ENCODE measurements around the gene THSD7A. TPM values are rescaled to one million over a fixed set of nuclear protein-coding genes. Genes with fewer than 3 reads are reported as not detected.
"Not testable (repeated sequence)": the region's sequence is repeated elsewhere in the genome, so short reads cannot be mapped to it uniquely, and the experiment has no call there.

THSD7A gene
- total and polyA plus RNA-seq, 8 donors = 3.7 to 20.8 (median 17.8) TPM

GRCh38 chr7:11533229-11533820 is 298.7 kb downstream of the THSD7A start:
- H3K36me3 ChIP-seq = no peaks in the 10 kb centered on the region
- ATAC-seq (no peak), DNase-seq (no peak)
- intact Hi-C loops (cut with DNase I) = no loop called here
- H3K4me1 ChIP-seq = no peaks in the 10 kb centered on the region
- TF ChIP-seq, protein P1, sequence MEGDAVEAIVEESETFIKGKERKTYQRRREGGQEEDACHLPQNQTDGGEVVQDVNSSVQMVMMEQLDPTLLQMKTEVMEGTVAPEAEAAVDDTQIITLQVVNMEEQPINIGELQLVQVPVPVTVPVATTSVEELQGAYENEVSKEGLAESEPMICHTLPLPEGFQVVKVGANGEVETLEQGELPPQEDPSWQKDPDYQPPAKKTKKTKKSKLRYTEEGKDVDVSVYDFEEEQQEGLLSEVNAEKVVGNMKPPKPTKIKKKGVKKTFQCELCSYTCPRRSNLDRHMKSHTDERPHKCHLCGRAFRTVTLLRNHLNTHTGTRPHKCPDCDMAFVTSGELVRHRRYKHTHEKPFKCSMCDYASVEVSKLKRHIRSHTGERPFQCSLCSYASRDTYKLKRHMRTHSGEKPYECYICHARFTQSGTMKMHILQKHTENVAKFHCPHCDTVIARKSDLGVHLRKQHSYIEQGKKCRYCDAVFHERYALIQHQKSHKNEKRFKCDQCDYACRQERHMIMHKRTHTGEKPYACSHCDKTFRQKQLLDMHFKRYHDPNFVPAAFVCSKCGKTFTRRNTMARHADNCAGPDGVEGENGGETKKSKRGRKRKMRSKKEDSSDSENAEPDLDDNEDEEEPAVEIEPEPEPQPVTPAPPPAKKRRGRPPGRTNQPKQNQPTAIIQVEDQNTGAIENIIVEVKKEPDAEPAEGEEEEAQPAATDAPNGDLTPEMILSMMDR (IDR thresholded peaks at IDR 0.05) = no peak
- no peaks in the 10 kb centered on the region for H3K27me3 ChIP-seq
- peaks cover 0 to 1% of the 10 kb centered on the region in 2 donors for H3K9me3 ChIP-seq
- H3K4me3 ChIP-seq = no peak overlapping the region
- H3K27ac ChIP-seq = no peak overlapping the region

DNA sequence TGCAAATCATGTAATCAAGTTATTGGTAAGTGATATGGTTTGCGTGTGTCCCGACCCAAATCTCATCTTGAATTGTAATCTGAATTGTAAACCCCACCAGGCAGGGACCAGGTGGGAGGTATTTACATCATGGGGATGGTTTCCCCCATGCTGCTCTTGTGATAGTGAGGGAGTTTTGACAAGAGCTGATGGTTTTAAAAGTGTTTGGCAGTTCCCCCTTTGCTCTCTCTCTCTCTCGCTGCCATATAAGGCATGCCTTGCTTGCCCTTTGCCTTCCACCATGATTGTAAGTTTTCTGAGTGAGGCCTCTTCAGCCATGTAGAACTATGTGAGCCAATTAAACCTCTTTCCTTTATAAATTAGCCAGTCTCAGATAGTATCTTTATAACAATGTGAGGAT is 302.6 kb downstream of the THSD7A start:
- Histone ChIP-seq H3K36me3 (no peaks in the 10 kb centered on the region), H3K9me3 (no peaks in the 10 kb centered on the region), H3K27me3 (no peaks in the 10 kb centered on the region), H3K4me3 (no peak overlapping the region), H3K27ac (no peak overlapping the region), H3K4me1 (no peaks in the 10 kb centered on the region)
- DNase-seq = no peak
- no peak for ATAC-seq
- TF ChIP-seq, protein P1 (IDR thresholded peaks at IDR 0.05) = no peak
- intact Hi-C loops (cut with DNase I) = no loop called here

- TF ChIP-seq, protein P1 (IDR thresholded peaks at IDR 0.05) = no peak
- intact Hi-C loops (cut with DNase I) = no loop called here
- Histone ChIP-seq H3K27ac (no peak overlapping the region), H3K27me3 (no peaks in the 10 kb centered on the region), H3K4me3 (no peak overlapping the region), H3K36me3 (no peaks in the 10 kb centered on the region), H3K9me3 (no peaks in the 10 kb centered on the region), H3K4me1 (no peaks in the 10 kb centered on the region)
- DNase-seq = no peak
- no peak for ATAC-seq
Measured at GRCh38 chr7:11527707-11528106, 304.3 kb downstream of the THSD7A start.

DNA sequence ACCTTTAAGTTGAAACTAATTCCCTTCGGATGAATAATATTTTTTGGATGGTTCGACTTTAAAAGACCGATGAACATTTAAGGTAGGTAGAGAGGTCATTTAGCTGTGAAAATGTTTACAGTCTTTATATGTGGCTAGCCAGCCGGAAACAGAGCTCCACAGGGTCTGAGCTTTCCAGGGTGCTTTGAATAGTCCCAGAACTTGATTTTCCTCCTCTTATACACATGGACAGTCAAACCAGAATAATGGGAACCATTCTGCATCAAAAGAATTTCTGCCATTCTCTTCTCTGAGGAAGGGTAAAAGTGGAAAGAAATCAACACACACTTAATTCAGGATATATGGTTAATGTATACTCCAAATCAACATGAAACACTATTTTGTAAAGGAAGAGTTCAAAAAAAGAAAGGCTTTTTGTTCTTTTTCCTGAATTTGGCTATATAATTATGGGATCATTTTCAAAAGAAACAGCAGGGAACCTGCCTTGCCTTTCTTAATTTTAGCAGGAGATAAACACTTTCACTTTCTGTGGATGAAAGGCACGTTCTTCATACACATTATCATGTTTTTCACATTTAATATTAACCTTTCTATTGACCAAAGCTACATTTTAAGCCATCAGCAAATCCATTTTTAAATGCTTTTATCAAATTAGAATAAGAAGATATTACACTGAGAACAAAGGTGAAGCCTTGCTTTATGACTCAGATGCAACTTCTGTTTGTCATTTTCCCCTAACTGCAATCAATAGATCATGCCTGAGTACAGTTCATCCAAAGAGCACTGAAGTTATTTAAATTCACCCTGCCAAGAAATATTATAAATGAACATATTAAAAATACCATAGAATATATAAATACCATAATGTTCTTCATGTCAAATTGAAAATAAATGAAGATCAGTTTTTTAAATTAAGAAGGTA is 307.3 kb downstream of the THSD7A start:
- ATAC-seq (no peak), DNase-seq (no peak)
- H3K9me3 ChIP-seq = no peaks in the 10 kb centered on the region
- H3K4me3 ChIP-seq = no peak overlapping the region
- H3K36me3 ChIP-seq = no peaks in the 10 kb centered on the region
- TF ChIP-seq, protein P1 (IDR thresholded peaks at IDR 0.05) = no peak
- intact Hi-C loops (cut with DNase I) = no loop called here
- no peaks in the 10 kb centered on the region for H3K4me1 ChIP-seq
- no peaks in the 10 kb centered on the region for H3K27me3 ChIP-seq
- no peak overlapping the region for H3K27ac ChIP-seq

GRCh38 chr7:11521964-11522499 is 310.0 kb downstream of the THSD7A start:
- intact Hi-C loops (cut with DNase I); DNase-seq; H3K4me1 ChIP-seq; H3K9me3 ChIP-seq; H3K27me3 ChIP-seq; H3K36me3 ChIP-seq; H3K27ac ChIP-seq; H3K4me3 ChIP-seq; ATAC-seq: not testable (repeated sequence)
